Caco-2 (cell line): Measurements from ENCODE around the gene MCAM. TPM values are rescaled to one million over a fixed set of nuclear protein-coding genes. Genes with fewer than 3 reads are reported as not detected.

Source experiments
- BruUV-seq: library from RNA; stranded (reverse); fragments of 400-500 nt; replicated peaks from 2 replicates; lab custom pipeline; 2021; lab: Mats Ljungman, UMichigan
- CTCF ChIA-PET: fragments of 300-600 bp; sonication (Branson Sonifier 250); formaldehyde crosslinking; loops from one replicate; lab custom pipeline; 2022; ENCODE audit warnings: antibody characterized with exemption; lab: Charles Lee
- POLR2A ChIA-PET: fragments of 300-600 bp; sonication (Branson Sonifier 250); formaldehyde crosslinking; loops from one replicate; lab custom pipeline; 2022; ENCODE audit warnings: antibody characterized with exemption; lab: Charles Lee
- DNase-seq, 2 experiments: peaks; one replicate each; pipeline versions ENCODE4 v3.0.0 to v3.0.0-alpha.2; 2020 to 2022
- H3K27me3 ChIP-seq: replicated peaks from 2 replicates; pipeline ENCODE4 v1.6.0; 2011; ENCODE audit warnings: low read length; ENCODE audit not compliant: control insufficient read depth, insufficient read depth
- H3K36me3 ChIP-seq: 2 replicates; pipeline ENCODE4 v1.5.1; 2011; ENCODE audit warnings: low read length; ENCODE audit not compliant: control insufficient read depth, insufficient read depth
- H3K4me1 ChIP-seq: fragments of 250-450 bp; sonication (Bioruptor Pico); 2 replicates; pipeline ENCODE4 v1.5.1; 2020; ENCODE audit warnings: mild to moderate bottlenecking
- H3K4me3 ChIP-seq: 2 replicates; pipeline ENCODE4 v1.5.1; 2011; ENCODE audit warnings: low read depth, mild to moderate bottlenecking, control low read depth, low read length
- H3K9me3 ChIP-seq: fragments of 250-450 bp; sonication (Bioruptor Pico); 2 replicates; pipeline ENCODE4 v1.5.1; 2020; ENCODE audit warnings: mild to moderate bottlenecking, moderate library complexity
- H3K27ac Mint-ChIP-seq: one replicate; pipeline ENCODE4 v1.8.0; 2022; ENCODE audit warnings: mixed read lengths; ENCODE audit not compliant: unreplicated experiment
- H3K27me3 Mint-ChIP-seq: one replicate; pipeline ENCODE4 v1.8.0; 2022; ENCODE audit warnings: mixed read lengths; ENCODE audit not compliant: insufficient read depth, unreplicated experiment
- H3K36me3 Mint-ChIP-seq: one replicate; pipeline ENCODE4 v1.8.0; 2022; ENCODE audit warnings: mild to moderate bottlenecking, mixed read lengths; ENCODE audit not compliant: insufficient read depth, unreplicated experiment
- H3K4me1 Mint-ChIP-seq: one replicate; pipeline ENCODE4 v1.8.0; 2022; ENCODE audit warnings: low read depth, mixed read lengths; ENCODE audit not compliant: unreplicated experiment
- H3K4me3 Mint-ChIP-seq: one replicate; pipeline ENCODE4 v1.8.0; 2022; ENCODE audit warnings: mild to moderate bottlenecking, moderate library complexity, mixed read lengths; ENCODE audit not compliant: unreplicated experiment
- H3K9me3 Mint-ChIP-seq: one replicate; pipeline ENCODE4 v1.8.0; 2022; ENCODE audit warnings: mixed read lengths; ENCODE audit not compliant: unreplicated experiment
- CTCF ChIP-seq, 2 experiments: fragments of 200-600 bp in 1 of 2; IDR thresholded peaks; 1 replicate in 1 of 2; 2 replicates in 1 of 2; pipeline versions ENCODE4 v1.5.1 to v1.8.0; 2011 to 2022; ENCODE audit warnings: antibody characterized with exemption in 1 of 2, control low read depth in 1 of 2, inconsistent platforms in 1 of 2, low read depth in 1 of 2, low read length in 1 of 2, mild to moderate bottlenecking in 1 of 2, moderate library complexity in 1 of 2; ENCODE audit not compliant: insufficient read depth in 1 of 2, severe bottlenecking in 1 of 2, unreplicated experiment in 1 of 2
- intact Hi-C: fragments of 100-400 bp; cut with micrococcal nuclease; formaldehyde crosslinking; loops from one replicate; pipeline ENCODE4 v1.10.0; 2022; ENCODE audit not compliant: unreplicated experiment
- total RNA-seq: library from RNA; stranded (reverse); gene quantifications from 2 replicates; pipeline ENCODE4 v1.2.3, GENCODE V29; 2022

MCAM gene
- total RNA-seq, 1 experiment from 2014 or later = 9.8 TPM

GRCh38 chr11:119361941-119362725 is 45.2 kb upstream of the MCAM start:
- ChIA-PET CTCF (interaction anchor here (0.6 to 3.4 kb wide), 13 partner anchors 9 to 1529 kb away, joined by 3 to 91 read pairs (median 4); partner anchors contain the start of genes C1QTNF5 and USP2), POLR2A (interaction anchor here (1.0 to 1.9 kb wide), 6 partner anchors 8 to 241 kb away, joined by 3 to 15 read pairs (median 6); partner anchors contain the start of genes HINFP, RNF26 and USP2)
- intact Hi-C loops = loop anchor here (1.0 kb wide), 3 partner anchors 19 to 28 kb away; partner anchors contain the start of genes RNF26 and USP2
- BruUV-seq = TSS peak; percentile 45
- no peaks in the 10 kb centered on the region for H3K27me3 ChIP-seq
- peaks cover 51% of the 10 kb centered on the region for H3K4me1 Mint-ChIP-seq
- H3K4me1 ChIP-seq = peaks cover 56% of the 10 kb centered on the region
- H3K9me3 ChIP-seq = no peaks in the 10 kb centered on the region
- H3K27me3 Mint-ChIP-seq = no peaks in the 10 kb centered on the region
- H3K27ac Mint-ChIP-seq = peak overlapping the region; percentile 97
- peaks cover 6% of the 10 kb centered on the region; the same call in 1 of the 2 replicates for H3K36me3 ChIP-seq
- H3K9me3 Mint-ChIP-seq = no peaks in the 10 kb centered on the region
- no peak for DNase-seq
- H3K36me3 Mint-ChIP-seq = peaks cover 18% of the 10 kb centered on the region
- peak overlapping the region; percentile 77 for H3K4me3 Mint-ChIP-seq
- no peak overlapping the region for H3K4me3 ChIP-seq
- TF ChIP-seq CTCF (IDR thresholded peaks at IDR 0.05; ENCODE audit: insufficient read depth in 1 of 2, low read depth in 1 of 2, low read length in 1 of 2, severe bottlenecking in 1 of 2, unreplicated experiment in 1 of 2) = no peak

GRCh38 chr11:119361056-119361787 is 44.3 kb upstream of the MCAM start:
- Histone ChIP-seq H3K36me3 (peaks cover 6% of the 10 kb centered on the region; the same call in 1 of the 2 replicates), H3K9me3 (no peaks in the 10 kb centered on the region), H3K4me1 (peaks cover 47% of the 10 kb centered on the region), H3K4me3 (no peak overlapping the region), H3K27me3 (no peaks in the 10 kb centered on the region)
- Mint-ChIP-seq H3K36me3 (peaks cover 26% of the 10 kb centered on the region), H3K4me1 (peaks cover 42% of the 10 kb centered on the region), H3K27ac (peak overlapping the region; percentile 97), H3K4me3 (peak overlapping the region; percentile 77), H3K9me3 (no peaks in the 10 kb centered on the region), H3K27me3 (no peaks in the 10 kb centered on the region)
- BruUV-seq = no TSS peak
- intact Hi-C loops = loop anchor here (1.0 kb wide), 3 partner anchors 20 to 27 kb away; partner anchors contain the start of genes RNF26 and USP2
- ChIA-PET POLR2A (interaction anchor here (0.6 to 1.9 kb wide), 12 partner anchors 9 to 555 kb away, joined by 3 to 15 read pairs (median 4); partner anchors contain the start of genes HINFP, RNF26 and USP2), CTCF (interaction anchor here (0.5 to 3.4 kb wide), 22 partner anchors 9 to 680 kb away, joined by 3 to 91 read pairs (median 4); partner anchors contain the start of genes ABCG4, C1QTNF5, RNF26 and USP2)
- DNase-seq = peak; percentile 90 to 91
- TF ChIP-seq CTCF (IDR thresholded peaks at IDR 0.05; ENCODE audit: insufficient read depth in 1 of 2, low read depth in 1 of 2, low read length in 1 of 2, severe bottlenecking in 1 of 2, unreplicated experiment in 1 of 2) = no peak
